ENCODE results near the gene DLG4.
A peak's percentile ranks its signal among the peaks of the same experiment; 100 is the strongest.
"Not testable (repeated sequence)": the region's sequence is repeated elsewhere in the genome, so short reads cannot be mapped to it uniquely, and the experiment has no call there.

The DLG4 gene

GRCh38 chr17:7249214-7249613 lies 29.6 kb upstream of the DLG4 start:
- no peak for DNase-seq

- no peak for DNase-seq
These were observed 29.2 kb upstream of the DLG4 start for GRCh38 chr17:7248796-7249195.

GRCh38 chr17:7246779-7247178 lies 27.1 kb upstream of the DLG4 start:
- no peak for DNase-seq

- not testable (repeated sequence) for DNase-seq
These were observed 24.2 kb upstream of the DLG4 start for GRCh38 chr17:7243838-7244237.

DNA sequence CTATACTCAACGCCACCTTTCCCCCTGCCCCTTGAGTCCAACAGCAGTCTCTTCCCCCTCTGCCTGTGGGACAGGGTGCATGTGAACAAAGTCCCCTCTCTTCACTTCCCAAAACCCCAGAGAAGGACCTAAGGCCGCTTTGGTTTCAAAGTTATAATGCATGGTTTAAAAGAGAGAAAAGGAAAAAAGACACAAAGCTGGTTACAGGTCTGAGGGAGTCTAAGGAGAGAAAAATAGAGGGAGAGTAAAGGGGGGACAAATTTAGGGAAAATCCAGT lies 23.8 kb upstream of the DLG4 start:
- DNase-seq, result no peak

- DNase-seq, result peak; percentile 93 to 95
These were observed 23.2 kb upstream of the DLG4 start for GRCh38 chr17:7242717-7243452.

GRCh38 chr17:7241783-7242716 lies 22.4 kb upstream of the DLG4 start, which contains the start of gene GABARAP:
GABARAP (minus strand) TSS chr17:7242449; CDS start chr17:7242330, 119 bp downstream.
- peak; percentile 94 to 96 for DNase-seq

DNA sequence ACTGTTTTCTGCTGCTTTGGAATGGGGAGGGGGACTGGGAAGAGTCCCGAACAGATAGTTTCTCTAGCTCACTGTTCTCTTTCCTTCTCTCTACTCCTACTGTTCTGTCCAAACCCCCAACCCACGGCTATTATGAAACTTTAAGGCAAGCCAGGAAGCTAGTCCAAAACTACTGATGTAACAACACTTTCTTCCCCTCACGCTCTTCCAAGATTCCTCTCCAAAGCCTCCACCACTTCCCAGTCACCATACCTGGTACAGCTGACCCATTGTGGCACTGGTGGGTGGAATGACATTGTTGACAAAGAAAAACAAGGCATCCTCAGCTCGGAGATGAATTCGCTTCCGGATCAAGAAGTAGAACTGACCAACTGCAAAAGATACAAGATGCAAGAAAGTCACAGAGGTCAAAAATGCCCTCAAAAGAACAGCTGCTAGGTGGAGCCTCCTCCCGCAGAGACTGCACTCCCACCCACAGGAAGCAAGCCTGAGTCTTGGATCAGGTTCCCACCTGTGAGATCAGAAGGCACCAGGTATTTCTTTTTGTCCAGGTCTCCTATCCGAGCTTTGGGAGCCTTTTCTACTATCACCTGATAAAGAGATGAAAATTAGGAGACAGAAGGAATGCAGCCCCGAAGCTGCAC lies 21.6 kb upstream of the DLG4 start:
- DNase-seq, result no peak

- DNase-seq, result no peak
These were observed 20.7 kb upstream of the DLG4 start for GRCh38 chr17:7240375-7240774.

DNA sequence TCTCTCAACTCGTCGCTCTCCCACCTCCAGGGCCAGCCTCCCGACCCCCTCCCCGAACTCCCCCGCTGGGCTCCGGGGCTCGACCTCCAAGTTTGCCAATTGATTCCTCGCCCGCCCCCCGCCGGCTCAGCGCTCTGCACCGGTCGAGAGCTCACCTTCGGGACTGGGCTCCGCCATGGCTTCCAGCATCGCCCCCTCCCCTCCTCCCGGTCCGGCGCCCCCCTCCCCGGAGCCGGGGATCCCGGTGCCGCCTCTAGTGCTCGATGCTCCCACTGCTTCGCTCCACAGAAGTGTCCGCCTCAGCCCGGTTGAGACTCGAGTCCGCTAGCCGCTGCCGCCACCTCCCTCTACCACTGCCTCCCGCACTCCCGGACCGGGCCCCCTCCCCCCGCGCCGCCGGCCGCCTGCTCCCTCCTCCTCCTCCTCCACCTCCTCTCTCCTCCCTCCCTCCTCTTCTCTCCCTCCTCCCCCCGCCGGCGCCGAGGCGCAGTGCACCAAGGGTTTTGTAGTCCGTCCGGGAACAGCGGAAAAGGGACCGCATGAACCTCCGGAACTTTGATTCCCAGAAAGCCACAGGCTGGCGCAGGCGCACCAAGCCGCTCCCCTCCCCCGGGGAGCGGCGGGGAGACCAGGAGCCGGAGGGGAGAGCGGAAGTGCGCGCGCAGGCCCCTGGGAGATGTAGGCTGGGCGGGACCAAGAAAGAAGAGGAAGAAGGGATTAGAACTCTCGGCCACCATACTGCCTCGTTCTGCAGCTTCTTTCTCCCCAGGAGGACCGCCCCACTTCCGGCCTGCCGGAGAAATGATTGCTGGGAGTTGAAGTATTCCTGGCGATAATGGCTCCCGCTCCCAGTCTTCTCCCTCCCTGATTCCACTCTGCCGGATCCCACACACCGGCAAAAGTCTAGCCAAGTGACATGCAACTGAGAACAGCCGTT lies 19.7 kb upstream of the DLG4 start, which contains the start of gene PHF23:
TSS of gene PHF23 (minus strand) at position 367 of the 937 bp plus-strand sequence. CDS start at position 189, 178 bp downstream.
- peak; percentile 98 for DNase-seq

GRCh38 chr17:7238420-7239090 lies 18.9 kb upstream of the DLG4 start:
- DNase-seq, result no peak

GRCh38 chr17:7237761-7238419 lies 18.3 kb upstream of the DLG4 start:
- peak; percentile 90 to 91 for DNase-seq

DNA sequence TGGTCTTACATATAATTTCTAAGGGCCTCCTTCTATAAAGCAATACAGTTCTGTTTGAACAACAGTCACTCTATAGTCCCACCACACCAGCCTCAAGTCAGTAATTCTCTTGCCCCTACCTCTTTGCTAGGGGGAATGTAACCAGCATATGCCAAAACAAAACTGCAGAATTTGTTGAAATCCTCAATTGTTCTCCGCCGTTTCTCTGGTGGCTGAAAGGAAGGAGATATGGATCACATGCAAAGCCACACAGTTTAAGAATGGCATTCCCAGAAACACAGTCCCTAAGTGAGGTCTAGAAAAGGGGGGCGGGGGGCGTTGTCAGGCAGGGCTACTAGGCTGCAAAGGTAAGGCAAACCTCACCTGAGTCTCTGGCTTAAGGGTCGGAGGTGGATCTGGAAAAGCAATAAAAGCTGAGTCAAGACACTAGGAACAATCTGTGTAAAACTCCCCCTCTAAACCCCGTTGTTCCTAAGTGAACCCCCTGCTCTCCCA lies 17.7 kb upstream of the DLG4 start:
- DNase-seq, result no peak

- DNase-seq, result no peak
These were observed 17.2 kb upstream of the DLG4 start for GRCh38 chr17:7236808-7237207.

DNA sequence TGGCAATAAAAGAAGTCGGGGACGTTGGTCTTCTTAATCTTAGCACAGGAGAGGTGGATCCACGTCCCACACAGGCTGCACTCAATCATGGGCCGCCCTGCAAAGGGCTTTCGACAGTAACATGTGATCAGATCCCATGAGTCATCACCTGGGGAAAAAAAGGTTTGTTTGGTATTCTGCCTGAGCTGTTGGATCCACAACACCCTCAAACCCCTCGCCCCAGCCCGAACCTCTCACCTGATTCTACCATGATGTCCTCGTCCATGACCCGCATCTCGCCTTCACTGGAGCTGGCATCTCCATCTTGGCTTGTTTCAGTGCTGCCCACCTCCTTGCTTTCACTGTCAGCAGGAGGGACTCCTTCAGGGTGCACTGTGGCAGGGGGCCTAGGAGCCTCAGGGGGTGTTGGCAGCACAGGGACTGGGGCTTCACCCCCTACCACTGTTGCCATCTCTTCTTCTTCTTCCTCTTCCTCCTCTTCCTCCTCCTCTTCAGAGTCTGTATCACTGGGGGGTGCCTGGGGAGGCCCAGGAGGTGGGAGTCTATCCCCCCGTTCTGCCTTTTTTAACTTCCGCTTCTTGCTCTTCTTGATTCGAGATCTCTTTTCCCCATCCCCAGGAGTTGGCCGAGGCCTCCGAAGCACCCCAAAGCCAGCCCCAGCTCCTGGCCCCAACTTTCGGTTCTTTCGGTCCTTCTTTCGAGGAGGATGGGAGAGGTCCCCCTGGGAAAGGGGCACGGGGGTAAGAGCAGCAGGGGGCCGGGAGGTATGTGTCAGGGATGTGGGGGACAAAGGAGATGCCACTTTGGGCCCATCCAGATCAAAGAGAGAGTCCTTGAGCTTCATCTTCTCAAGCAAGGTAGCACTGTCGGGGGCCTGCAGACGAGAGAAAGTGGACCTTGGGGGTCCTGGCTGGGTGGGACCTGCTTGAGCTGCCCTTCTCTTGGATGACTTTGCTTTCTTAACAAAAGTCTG lies 16.3 kb upstream of the DLG4 start:
- DNase-seq, result no peak

GRCh38 chr17:7234083-7234951 lies 14.7 kb upstream of the DLG4 start, which contains the start of gene DVL2:
DVL2 (minus strand) TSS chr17:7234517; CDS start chr17:7234262, 255 bp downstream.
- DNase-seq, result peak; percentile 95

DNA sequence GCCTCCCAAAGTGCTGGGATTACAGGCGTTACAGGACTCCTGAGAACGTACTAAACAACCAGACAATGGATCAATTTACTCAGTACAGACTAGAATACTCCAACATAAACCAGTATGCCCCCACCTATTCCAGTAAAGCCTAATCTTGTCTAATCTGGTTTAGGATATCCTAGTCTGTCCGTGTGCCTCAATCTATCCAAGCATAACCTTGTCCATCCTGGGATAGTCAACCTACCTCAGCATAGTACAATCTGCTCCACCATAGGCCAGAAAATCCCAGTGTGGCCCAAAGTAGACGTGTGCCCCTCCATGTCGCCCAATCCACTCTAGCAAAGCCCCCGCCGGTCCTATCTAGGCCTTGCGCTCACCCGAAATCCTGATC lies 14.1 kb upstream of the DLG4 start:
- no peak for DNase-seq

DNA sequence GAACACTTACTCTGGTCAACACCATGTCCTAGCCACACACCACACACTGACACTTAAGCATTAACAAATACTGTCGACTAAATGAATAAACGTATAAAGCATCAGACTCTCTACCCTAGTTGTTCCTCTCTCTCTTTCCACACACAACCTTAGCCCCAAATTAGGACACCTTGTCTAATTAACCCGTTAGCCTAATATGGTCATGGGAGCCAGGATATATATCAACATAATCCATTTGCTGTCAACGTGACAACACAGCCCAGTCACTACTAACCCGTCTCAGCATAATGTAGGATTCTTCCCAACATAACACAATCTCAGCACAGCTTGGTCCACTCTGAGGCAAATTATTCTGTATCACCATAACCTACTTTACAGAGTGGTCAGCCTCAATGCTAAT lies 12.5 kb upstream of the DLG4 start:
- DNase-seq, result no peak

- DNase-seq, result no peak
These were observed 9.9 kb upstream of the DLG4 start for GRCh38 chr17:7229504-7229903.
